IMR-90 (cell line): ENCODE measurements around the gene ZNF181. TPM values are rescaled to one million over a fixed set of nuclear protein-coding genes. Genes with fewer than 3 reads are reported as not detected.

ENCODE experiments used
- ATAC-seq: fragments of 200-7000 bp; cut with Tn5 transposase; 2 replicates; pipeline ENCODE4 v1.9.1; 2020; ENCODE audit warnings: low read depth, mild to moderate bottlenecking, moderate library complexity
- BruUV-seq: library from RNA; stranded (reverse); fragments of 400-500 nt; replicated peaks from 2 replicates; lab custom pipeline; 2021; lab: Mats Ljungman, UMichigan
- CTCF ChIA-PET: fragments of 300-600 bp; formaldehyde crosslinking; extraction: SDS; loops from one replicate; lab custom pipeline; 2021; ENCODE audit warnings: antibody characterized with exemption; lab: Yijun Ruan, JAX
- POLR2A ChIA-PET: fragments of 300-600 bp; sonication (Branson Sonifier 250); formaldehyde crosslinking; loops from one replicate; lab custom pipeline; 2022; ENCODE audit warnings: antibody characterized with exemption; ENCODE audit not compliant: unreplicated experiment; lab: Charles Lee
- DNase-seq: peaks from one replicate; pipeline ENCODE4 v3.0.0; 2013
- H2AFZ ChIP-seq: replicated peaks from 2 replicates; pipeline ENCODE3; 2013; ENCODE audit warnings: low read length, mild to moderate bottlenecking; ENCODE audit not compliant: poor library complexity
- H2AK5ac ChIP-seq: 2 replicates; pipeline ENCODE4 v1.6.1; 2013; ENCODE audit warnings: low read depth, low read length, inconsistent platforms
- H2AK9ac ChIP-seq: replicated peaks from 2 replicates; pipeline ENCODE3; 2013; ENCODE audit warnings: mild to moderate bottlenecking, low read depth, low read length, moderate library complexity; ENCODE audit not compliant: poor library complexity
- H2BK120ac ChIP-seq: 2 replicates; pipeline ENCODE4 v1.6.1; 2013; ENCODE audit warnings: low read depth, low read length, inconsistent platforms
- H2BK15ac ChIP-seq: 3 replicates; pipeline ENCODE4 v1.6.1; 2013; ENCODE audit warnings: low read depth, low read length, inconsistent platforms
- H2BK20ac ChIP-seq: 2 replicates; pipeline ENCODE4 v1.6.1; 2013; ENCODE audit warnings: low read depth, mild to moderate bottlenecking, inconsistent platforms, low read length, moderate library complexity
- H2BK5ac ChIP-seq: 2 replicates; pipeline ENCODE4 v1.6.1; 2013; ENCODE audit warnings: mild to moderate bottlenecking, low read depth, low read length, inconsistent platforms; ENCODE audit not compliant: poor library complexity, severe bottlenecking
- H3K14ac ChIP-seq: replicated peaks from 2 replicates; pipeline ENCODE4 v1.6.1; 2013; ENCODE audit warnings: low read depth, low read length, inconsistent platforms
- H3K18ac ChIP-seq: 2 replicates; pipeline ENCODE4 v1.6.1; 2013; ENCODE audit warnings: low read depth, low read length, control low read depth
- H3K23ac ChIP-seq: 2 replicates; pipeline ENCODE4 v1.6.1; 2013; ENCODE audit warnings: low read depth, low read length, inconsistent platforms
- H3K27ac ChIP-seq: 2 replicates; pipeline ENCODE4 v1.5.1; 2013; ENCODE audit warnings: mild to moderate bottlenecking, control low read depth, low read length; ENCODE audit not compliant: insufficient read depth
- H3K27me3 ChIP-seq: 2 replicates; pipeline ENCODE4 v1.6.1; 2013; ENCODE audit warnings: low read length; ENCODE audit not compliant: control insufficient read depth, insufficient read depth
- H3K36me3 ChIP-seq: 2 replicates; pipeline ENCODE4 v1.6.1; 2013; ENCODE audit warnings: low read length, mixed read lengths; ENCODE audit not compliant: control insufficient read depth, insufficient read depth
- H3K4ac ChIP-seq: 2 replicates; pipeline ENCODE4 v1.6.1; 2013; ENCODE audit warnings: low read depth, low read length, inconsistent platforms
- H3K4me1 ChIP-seq: 2 replicates; pipeline ENCODE4 v1.6.1; 2013; ENCODE audit warnings: low read length, mixed read lengths; ENCODE audit not compliant: control insufficient read depth, insufficient read depth
- H3K4me2 ChIP-seq: 2 replicates; pipeline ENCODE4 v1.6.1; 2013; ENCODE audit warnings: low read depth, mild to moderate bottlenecking, control low read depth, low read length, moderate library complexity
- H3K4me3 ChIP-seq: 2 replicates; pipeline ENCODE4 v1.5.1; 2013; ENCODE audit warnings: low read depth, mild to moderate bottlenecking, control low read depth, low read length, moderate library complexity; ENCODE audit not compliant: insufficient read depth
- H3K56ac ChIP-seq: 2 replicates; pipeline ENCODE4 v1.6.1; 2013; ENCODE audit warnings: low read length, inconsistent platforms; ENCODE audit not compliant: insufficient read depth; ENCODE audit errors: extremely low read depth
- H3K79me1 ChIP-seq, 2 experiments: 2 replicates each; pipeline ENCODE4 v1.6.1; 2013; ENCODE audit warnings: low read length in 2 of 2, inconsistent platforms in 1 of 2, low read depth in 1 of 2
- H3K9ac ChIP-seq: 2 replicates; pipeline ENCODE4 v1.6.1; 2013; ENCODE audit warnings: low read depth, low read length, control low read depth
- H3K9me1 ChIP-seq: 2 replicates; pipeline ENCODE4 v1.6.1; 2013; ENCODE audit warnings: low read length, inconsistent platforms; ENCODE audit not compliant: insufficient read depth
- H3K9me3 ChIP-seq: 2 replicates; pipeline ENCODE4 v1.6.1; 2013; ENCODE audit warnings: low read length; ENCODE audit not compliant: control insufficient read depth, insufficient read depth
- H4K20me1 ChIP-seq: 2 replicates; pipeline ENCODE4 v1.6.1; 2013; ENCODE audit warnings: low read length, inconsistent platforms; ENCODE audit not compliant: insufficient read depth
- H4K5ac ChIP-seq: 2 replicates; pipeline ENCODE4 v1.6.1; 2013; ENCODE audit warnings: mild to moderate bottlenecking, low read depth, low read length, control low read depth
- H4K8ac ChIP-seq, 2 experiments: 2 replicates each; pipeline ENCODE4 v1.6.1; 2013; ENCODE audit warnings: low read depth in 2 of 2, low read length in 2 of 2, control low read depth in 1 of 2, inconsistent platforms in 1 of 2
- H4K91ac ChIP-seq: 2 replicates; pipeline ENCODE4 v1.6.1; 2013; ENCODE audit warnings: low read depth, low read length, inconsistent platforms; ENCODE audit not compliant: insufficient read depth
- BHLHE40 ChIP-seq: fragments of 150-350 bp; IDR thresholded peaks from 2 replicates; pipeline ENCODE4 v1.6.1; 2016; ENCODE audit warnings: mild to moderate bottlenecking, low read depth, low read length
- CEBPB ChIP-seq: IDR thresholded peaks from 2 replicates; pipeline ENCODE4 v1.6.1; 2012; ENCODE audit warnings: low read depth, low read length, improper control_type of control experiment
- CHD1 ChIP-seq: IDR thresholded peaks from 2 replicates; pipeline ENCODE4 v1.6.1; 2012; ENCODE audit warnings: low read depth, low read length, improper control_type of control experiment
- FOS ChIP-seq: fragments of 150-350 bp; IDR thresholded peaks from 2 replicates; pipeline ENCODE4 v1.6.1; 2016; ENCODE audit warnings: low read depth, low read length
- MAFK ChIP-seq: IDR thresholded peaks from 2 replicates; pipeline ENCODE4 v1.6.1; 2012; ENCODE audit warnings: low read depth, low read length, improper control_type of control experiment
- MAZ ChIP-seq: IDR thresholded peaks from 2 replicates; pipeline ENCODE4 v1.6.1; 2012; ENCODE audit warnings: low read depth, mild to moderate bottlenecking, low read length, improper control_type of control experiment, moderate library complexity, borderline replicate concordance
- MXI1 ChIP-seq: IDR thresholded peaks from 2 replicates; pipeline ENCODE4 v1.6.1; 2012; ENCODE audit warnings: low read depth, mild to moderate bottlenecking, low read length, moderate library complexity, borderline replicate concordance
- NFE2L2 ChIP-seq: fragments of 150-350 bp; IDR thresholded peaks from 2 replicates; pipeline ENCODE4 v1.6.1; 2016; ENCODE audit warnings: low read depth, mild to moderate bottlenecking, low read length
- POLR2A ChIP-seq: IDR thresholded peaks from 2 replicates; pipeline ENCODE4 v1.6.1; 2012; ENCODE audit warnings: mild to moderate bottlenecking, low read depth, low read length
- RAD21 ChIP-seq: IDR thresholded peaks from 2 replicates; pipeline ENCODE4 v1.6.1; 2012; ENCODE audit warnings: low read length, improper control_type of control experiment
- RFX5 ChIP-seq: IDR thresholded peaks from 2 replicates; pipeline ENCODE4 v1.8.0; 2012; ENCODE audit warnings: low read depth, mild to moderate bottlenecking, low read length, moderate library complexity
- WGBS, 2 experiments: methylation state at CpG; one replicate each; pipeline versions ENCODE4 v1.1.5 to v1.1.7; 2013; ENCODE audit warnings: missing lambda C conversion rate in 2 of 2; ENCODE audit not compliant: insufficient read length in 1 of 2; ENCODE audit errors: extremely low coverage in 2 of 2; 5-methylcytosine and 5-hydroxymethylcytosine counted together
- dilution Hi-C: fragments of 300-500 bp; cut with HindIII; formaldehyde crosslinking; loops from one replicate; pipeline ENCODE4 v1.14.3; 2018; ENCODE audit warnings: low sequenced_read_pairs; ENCODE audit not compliant: unreplicated experiment
- in situ Hi-C: fragments of 300-500 bp; cut with MboI; formaldehyde crosslinking; loops from 3 replicates; pipeline ENCODE4 v1.14.3; 2019; ENCODE audit warnings: low sequenced_read_pairs, inconsistent platforms, mixed read lengths
- intact Hi-C: fragments of 100-400 bp; cut with micrococcal nuclease; formaldehyde crosslinking; loops from 2 replicates; pipeline ENCODE4 v1.10.0; 2022
- polyA plus RNA-seq, 3 experiments: library from polyadenylated mRNA; depleted of rRNA; stranded (reverse); fragments of >200 nt; gene quantifications; 2 replicates each; pipeline ENCODE4 v1.2.3, GENCODE V29; 2012; ENCODE audit warnings: low replicate concordance in 1 of 3
- total RNA-seq: library from RNA; depleted of rRNA; stranded (reverse); fragments of >200 nt; gene quantifications from 2 replicates; pipeline ENCODE4 v1.2.3, GENCODE V29; 2012
- TF ChIP-seq, protein P1 (sequence below): fragments of 150-350 bp; IDR thresholded peaks from 2 replicates; pipeline ENCODE4 v1.6.1; 2017; ENCODE audit warnings: mild to moderate bottlenecking, antibody characterized with exemption, low read length, low read depth
- TF ChIP-seq, protein P2 (sequence below): fragments of 150-350 bp; IDR thresholded peaks from 2 replicates; pipeline ENCODE4 v1.6.1; 2016; ENCODE audit warnings: low read depth, mild to moderate bottlenecking, low read length, moderate library complexity, borderline replicate concordance
- TF ChIP-seq, protein P3 (sequence below): conservative IDR thresholded peaks from 2 replicates; pipeline ENCODE4 v1.5.1; 2012; ENCODE audit warnings: mild to moderate bottlenecking, low read depth, low read length, improper control_type of control experiment

ZNF181 gene
- total and polyA plus RNA-seq, 2 of the 4 experiments (the other 2 are of a cell fraction), result 3.8 to 7.5 TPM

DNA sequence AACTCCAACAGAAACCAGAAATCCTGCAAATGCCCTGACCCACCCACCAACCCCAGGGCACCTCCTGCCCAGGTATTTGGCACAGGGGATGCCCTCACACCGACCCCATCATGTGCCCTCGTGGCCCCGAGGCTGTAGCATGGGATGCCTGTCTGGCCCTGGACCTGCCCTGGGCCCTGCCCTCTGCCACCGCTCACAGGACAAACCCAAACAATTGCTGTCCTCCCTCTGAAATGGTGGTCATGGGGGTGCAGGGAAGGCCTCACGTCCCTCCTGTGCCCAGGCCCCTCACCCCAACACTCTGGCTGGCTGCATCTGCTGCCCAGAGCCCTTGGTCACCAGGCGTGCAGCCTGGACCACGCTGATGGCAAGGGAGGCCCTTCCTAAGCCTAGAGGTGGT lies 2.1 kb upstream of the ZNF181 start (continued):
- TF ChIP-seq POLR2A, result no peak

DNA sequence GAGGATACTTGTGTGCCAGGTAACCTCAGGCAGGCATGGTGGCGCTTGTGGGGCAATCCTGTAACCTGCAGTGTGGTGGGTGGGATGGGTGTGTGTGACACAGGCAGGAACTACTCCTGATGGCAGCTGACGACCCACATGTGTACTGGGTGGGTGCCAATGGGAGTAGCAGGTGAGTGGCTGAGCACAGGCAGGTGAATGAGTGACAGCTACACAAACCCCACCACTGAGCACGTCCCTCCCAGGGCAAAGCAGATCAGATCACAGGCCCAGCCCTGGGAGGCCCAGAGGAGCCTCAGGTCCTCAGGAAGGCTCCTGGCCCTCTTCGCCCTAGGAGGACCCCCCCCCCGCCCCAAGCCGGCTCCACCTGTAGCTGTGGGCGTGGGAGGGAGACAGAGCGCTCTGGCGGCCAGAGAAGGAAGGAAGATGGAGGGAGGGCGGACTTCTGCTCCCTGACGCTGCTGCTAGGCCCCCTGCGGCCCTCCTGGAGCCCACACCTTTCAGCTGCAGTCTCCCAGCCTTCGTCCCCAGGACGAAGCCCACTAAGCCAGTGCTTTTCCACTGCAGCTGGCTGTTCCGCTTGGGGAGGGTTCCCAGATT lies 1.3 kb upstream of the ZNF181 start:
- Histone ChIP-seq H4K5ac (no peak overlapping the region), H3K79me1 (peaks cover 10 to 18% of the 10 kb centered on the region in 2 experiments), H4K8ac (peak overlapping the region; percentile 26 to 42; a peak in 2 of 4 replicates), H3K9me3 (peaks cover under 1% of the 10 kb centered on the region; the same call in 1 of the 2 replicates), H3K36me3 (peaks cover 6% of the 10 kb centered on the region; the same call in 1 of the 2 replicates), H3K23ac (no peak overlapping the region), H2AFZ (peak overlapping the region; percentile 76), H2AK9ac (no peak overlapping the region), H3K9me1 (peaks cover 4% of the 10 kb centered on the region; the same call in 1 of the 2 replicates), H4K20me1 (no peaks in the 10 kb centered on the region), H3K14ac (no peak overlapping the region), H3K4me2 (peak overlapping the region; percentile 63; the same call in 1 of the 2 replicates), H3K56ac (no peak overlapping the region), H3K4me3 (peak overlapping the region; percentile 6; the same call in 1 of the 2 replicates), H3K27ac (no peak overlapping the region), H2BK20ac (no peak overlapping the region), H2BK120ac (no peak overlapping the region), H2BK15ac (no peak overlapping the region), H3K4me1 (peaks cover 8% of the 10 kb centered on the region), H4K91ac (no peak overlapping the region), H2BK5ac (no peak overlapping the region), H3K18ac (no peak overlapping the region), H3K4ac (0 out of 2 replicates have a peak overlapping the region, but pooled peaks have one; percentile 25), H3K9ac (no peak overlapping the region), H3K27me3 (peaks cover under 1% of the 10 kb centered on the region; the same call in 1 of the 2 replicates), H2AK5ac (no peak overlapping the region)
- ChIA-PET POLR2A (no interaction called here), CTCF (no interaction called here)
- dilution Hi-C loops, result no loop called here
- WGBS, 2 experiments, result no CpG with 5 or more reads among the region's 15 CpGs
- no peak for ATAC-seq
- no peak for DNase-seq
- in situ Hi-C loops, result no loop called here
- BruUV-seq, result no TSS peak
- intact Hi-C loops, result loop anchor here (1.0 kb wide), 1 partner anchor 195 kb away; no protein-coding TSS in a partner anchor
- TF ChIP-seq CHD1 (no peak), MXI1 (no peak), RFX5 (no peak), NFE2L2 (no peak), FOS (no peak), MAFK (no peak), MAZ (no peak), CEBPB (no peak), RAD21 (no peak), BHLHE40 (no peak)
- TF ChIP-seq, protein P1, sequence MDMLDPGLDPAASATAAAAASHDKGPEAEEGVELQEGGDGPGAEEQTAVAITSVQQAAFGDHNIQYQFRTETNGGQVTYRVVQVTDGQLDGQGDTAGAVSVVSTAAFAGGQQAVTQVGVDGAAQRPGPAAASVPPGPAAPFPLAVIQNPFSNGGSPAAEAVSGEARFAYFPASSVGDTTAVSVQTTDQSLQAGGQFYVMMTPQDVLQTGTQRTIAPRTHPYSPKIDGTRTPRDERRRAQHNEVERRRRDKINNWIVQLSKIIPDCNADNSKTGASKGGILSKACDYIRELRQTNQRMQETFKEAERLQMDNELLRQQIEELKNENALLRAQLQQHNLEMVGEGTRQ, result no peak
- TF ChIP-seq, protein P2, sequence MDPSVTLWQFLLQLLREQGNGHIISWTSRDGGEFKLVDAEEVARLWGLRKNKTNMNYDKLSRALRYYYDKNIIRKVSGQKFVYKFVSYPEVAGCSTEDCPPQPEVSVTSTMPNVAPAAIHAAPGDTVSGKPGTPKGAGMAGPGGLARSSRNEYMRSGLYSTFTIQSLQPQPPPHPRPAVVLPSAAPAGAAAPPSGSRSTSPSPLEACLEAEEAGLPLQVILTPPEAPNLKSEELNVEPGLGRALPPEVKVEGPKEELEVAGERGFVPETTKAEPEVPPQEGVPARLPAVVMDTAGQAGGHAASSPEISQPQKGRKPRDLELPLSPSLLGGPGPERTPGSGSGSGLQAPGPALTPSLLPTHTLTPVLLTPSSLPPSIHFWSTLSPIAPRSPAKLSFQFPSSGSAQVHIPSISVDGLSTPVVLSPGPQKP, result no peak
- TF ChIP-seq, protein P3, sequence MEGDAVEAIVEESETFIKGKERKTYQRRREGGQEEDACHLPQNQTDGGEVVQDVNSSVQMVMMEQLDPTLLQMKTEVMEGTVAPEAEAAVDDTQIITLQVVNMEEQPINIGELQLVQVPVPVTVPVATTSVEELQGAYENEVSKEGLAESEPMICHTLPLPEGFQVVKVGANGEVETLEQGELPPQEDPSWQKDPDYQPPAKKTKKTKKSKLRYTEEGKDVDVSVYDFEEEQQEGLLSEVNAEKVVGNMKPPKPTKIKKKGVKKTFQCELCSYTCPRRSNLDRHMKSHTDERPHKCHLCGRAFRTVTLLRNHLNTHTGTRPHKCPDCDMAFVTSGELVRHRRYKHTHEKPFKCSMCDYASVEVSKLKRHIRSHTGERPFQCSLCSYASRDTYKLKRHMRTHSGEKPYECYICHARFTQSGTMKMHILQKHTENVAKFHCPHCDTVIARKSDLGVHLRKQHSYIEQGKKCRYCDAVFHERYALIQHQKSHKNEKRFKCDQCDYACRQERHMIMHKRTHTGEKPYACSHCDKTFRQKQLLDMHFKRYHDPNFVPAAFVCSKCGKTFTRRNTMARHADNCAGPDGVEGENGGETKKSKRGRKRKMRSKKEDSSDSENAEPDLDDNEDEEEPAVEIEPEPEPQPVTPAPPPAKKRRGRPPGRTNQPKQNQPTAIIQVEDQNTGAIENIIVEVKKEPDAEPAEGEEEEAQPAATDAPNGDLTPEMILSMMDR, result no peak
